HG02981 (cell line): ENCODE data around the gene KCNJ5.
"Not testable (repeated sequence)": the region's sequence is repeated elsewhere in the genome, so short reads cannot be mapped to it uniquely, and the experiment has no call there.

Experiments
- ATAC-seq: cut with Tn5 transposase; IDR thresholded peaks from one replicate; pipeline ENCODE4 v1.9.1; 2021; ENCODE audit warnings: mild to moderate bottlenecking, moderate library complexity; ENCODE audit not compliant: unreplicated experiment

KCNJ5 gene

GRCh38 chr11:128909438-128910125 is 18.4 kb downstream of the KCNJ5 start:
- ATAC-seq, result no peak

GRCh38 chr11:128910576-128910975 is 19.4 kb downstream of the KCNJ5 start:
- ATAC-seq, result no peak

- no peak for ATAC-seq
Measured at GRCh38 chr11:128911239-128911638, 20.1 kb downstream of the KCNJ5 start.

DNA sequence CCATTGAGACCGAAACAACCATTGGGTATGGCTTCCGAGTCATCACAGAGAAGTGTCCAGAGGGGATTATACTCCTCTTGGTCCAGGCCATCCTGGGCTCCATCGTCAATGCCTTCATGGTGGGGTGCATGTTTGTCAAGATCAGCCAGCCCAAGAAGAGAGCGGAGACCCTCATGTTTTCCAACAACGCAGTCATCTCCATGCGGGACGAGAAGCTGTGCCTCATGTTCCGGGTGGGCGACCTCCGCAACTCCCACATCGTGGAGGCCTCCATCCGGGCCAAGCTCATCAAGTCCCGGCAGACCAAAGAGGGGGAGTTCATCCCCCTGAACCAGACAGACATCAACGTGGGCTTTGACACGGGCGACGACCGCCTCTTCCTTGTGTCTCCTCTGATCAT is 20.5 kb downstream of the KCNJ5 start:
- no peak for ATAC-seq

DNA sequence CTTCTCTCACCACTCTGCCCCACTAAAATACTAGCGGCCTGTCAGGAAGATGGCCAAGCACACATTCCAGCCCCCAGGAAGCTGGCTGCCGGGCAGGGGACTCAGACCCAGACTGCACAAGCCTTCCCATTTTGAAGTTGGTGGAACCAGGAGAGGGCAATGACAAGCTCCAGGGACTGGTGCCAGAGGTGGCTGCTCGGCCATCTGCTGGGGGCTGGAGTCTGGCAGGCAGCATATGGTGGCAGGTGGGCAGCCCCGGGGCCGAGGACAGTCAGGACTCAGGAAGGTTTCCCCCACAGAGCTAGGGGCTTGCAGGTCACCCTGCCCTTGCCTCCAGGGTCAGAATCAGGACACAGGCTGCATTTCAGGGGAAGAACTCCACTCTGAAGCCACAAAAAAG is 22.6 kb downstream of the KCNJ5 start:
- ATAC-seq, result no peak

- ATAC-seq, result no peak
Measured at GRCh38 chr11:128914216-128915148, 23.3 kb downstream of the KCNJ5 start.

DNA sequence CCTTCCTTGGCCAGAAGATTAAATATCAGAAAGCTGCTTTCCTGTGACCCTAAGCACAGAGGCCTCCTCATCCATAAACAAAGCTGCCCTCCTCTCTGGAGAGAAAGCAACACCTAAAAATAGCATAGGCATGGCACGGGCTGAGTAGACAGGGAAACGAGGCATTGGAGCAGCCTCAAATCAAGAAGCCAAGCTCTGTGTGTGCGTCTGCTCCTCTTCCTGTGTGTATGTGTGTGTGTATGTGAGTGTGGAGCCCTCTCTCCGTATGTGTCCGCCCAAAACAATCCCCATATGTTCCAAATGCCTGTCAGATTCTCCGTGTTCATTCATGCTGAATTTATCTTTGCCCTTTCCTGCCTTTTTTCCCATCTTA is 24.0 kb downstream of the KCNJ5 start:
- ATAC-seq, result no peak

DNA sequence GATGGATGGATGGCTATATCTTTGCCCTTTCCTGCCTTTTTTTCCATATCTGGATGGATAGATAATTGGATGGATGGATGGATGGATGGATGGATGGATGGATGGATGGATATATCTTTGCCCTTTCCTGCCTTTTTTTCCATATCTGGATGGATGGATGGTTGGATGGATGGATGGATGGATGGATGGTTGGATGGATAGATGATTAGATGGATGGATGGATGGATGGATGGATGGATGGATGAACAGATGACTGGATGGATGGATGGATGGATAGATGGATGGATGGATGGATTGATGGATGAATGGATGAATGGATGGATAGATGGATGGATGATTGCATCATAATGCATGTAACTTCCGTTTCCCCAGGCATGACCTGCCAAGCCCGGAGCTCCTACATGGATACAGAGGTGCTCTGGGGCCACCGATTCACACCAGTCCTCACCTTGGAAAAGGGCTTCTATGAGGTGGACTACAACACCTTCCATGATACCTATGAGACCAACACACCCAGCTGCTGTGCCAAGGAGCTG is 24.9 kb downstream of the KCNJ5 start:
- ATAC-seq, result no peak

DNA sequence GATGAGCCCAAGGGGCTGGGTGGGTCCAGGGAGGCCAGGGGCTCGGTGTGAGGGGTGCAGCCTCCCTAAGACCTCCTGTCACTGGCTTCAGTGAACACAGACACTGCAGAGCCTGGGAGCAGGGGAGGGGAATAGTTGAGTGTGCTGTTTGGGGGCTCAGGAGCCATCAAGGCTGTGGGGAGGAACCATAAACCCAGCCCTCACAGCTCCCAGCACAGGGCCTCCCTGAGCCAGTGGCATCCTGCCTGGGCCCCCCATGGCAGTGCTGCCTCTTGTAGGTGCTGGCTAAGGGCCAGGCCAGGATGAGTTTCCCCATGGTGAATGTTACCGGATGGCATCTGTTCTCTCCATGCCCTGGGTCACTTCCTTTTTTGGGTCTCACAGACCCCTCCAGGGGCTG is 25.5 kb downstream of the KCNJ5 start:
- no peak for ATAC-seq

GRCh38 chr11:128917144-128917724 is 26.1 kb downstream of the KCNJ5 start:
- no peak for ATAC-seq

DNA sequence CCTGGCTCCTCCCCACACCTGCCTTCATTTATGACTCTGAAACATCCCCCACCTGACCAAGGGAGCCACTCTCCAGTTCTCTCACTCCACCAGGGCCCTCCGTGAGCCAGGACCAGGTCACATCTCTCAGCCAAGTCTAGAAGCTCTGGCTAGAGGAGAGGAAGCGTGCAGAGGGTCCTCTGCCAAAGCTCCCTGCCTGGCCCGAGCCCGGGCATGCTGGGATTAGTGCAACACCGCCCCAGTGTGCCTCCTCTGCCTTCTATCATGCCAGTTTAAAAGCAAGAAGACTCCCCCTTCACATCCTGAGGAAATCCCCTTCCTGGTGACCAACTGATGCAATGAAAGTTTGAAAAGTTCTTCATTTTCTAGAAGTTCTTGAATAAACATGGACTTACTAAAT is 28.1 kb downstream of the KCNJ5 start:
- ATAC-seq, result no peak

- ATAC-seq, result not testable (repeated sequence)
Measured at GRCh38 chr11:128919635-128920034, 28.5 kb downstream of the KCNJ5 start.

- ATAC-seq, result no peak
Measured at GRCh38 chr11:128920666-128921065, 29.5 kb downstream of the KCNJ5 start.

DNA sequence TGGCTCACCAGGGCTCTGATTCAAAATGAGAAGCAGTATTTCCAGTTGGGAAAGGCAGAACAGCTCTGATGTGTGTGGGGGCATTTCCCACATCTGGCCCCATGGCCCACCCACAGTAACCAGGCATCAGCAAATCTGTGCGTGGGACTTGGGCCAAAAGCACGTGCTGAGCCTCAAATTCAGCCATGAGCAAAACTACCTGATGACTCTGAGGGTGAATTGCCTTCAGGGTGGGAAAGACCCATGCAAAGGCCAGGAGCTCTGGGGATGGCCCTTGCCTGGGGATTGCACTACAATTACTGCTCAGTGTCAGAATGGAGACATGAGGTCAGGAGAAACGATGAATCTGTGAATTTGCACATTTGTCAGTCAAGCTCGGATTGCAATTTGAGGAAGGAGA is 30.6 kb downstream of the KCNJ5 start:
- ATAC-seq, result no peak

GRCh38 chr11:128924104-128924503 is 32.9 kb downstream of the KCNJ5 start:
- ATAC-seq, result no peak

- ATAC-seq, result no peak
Measured at GRCh38 chr11:128924510-128925249, 33.5 kb downstream of the KCNJ5 start.

- ATAC-seq, result no peak
Measured at GRCh38 chr11:128925250-128925600, 34.1 kb downstream of the KCNJ5 start.

DNA sequence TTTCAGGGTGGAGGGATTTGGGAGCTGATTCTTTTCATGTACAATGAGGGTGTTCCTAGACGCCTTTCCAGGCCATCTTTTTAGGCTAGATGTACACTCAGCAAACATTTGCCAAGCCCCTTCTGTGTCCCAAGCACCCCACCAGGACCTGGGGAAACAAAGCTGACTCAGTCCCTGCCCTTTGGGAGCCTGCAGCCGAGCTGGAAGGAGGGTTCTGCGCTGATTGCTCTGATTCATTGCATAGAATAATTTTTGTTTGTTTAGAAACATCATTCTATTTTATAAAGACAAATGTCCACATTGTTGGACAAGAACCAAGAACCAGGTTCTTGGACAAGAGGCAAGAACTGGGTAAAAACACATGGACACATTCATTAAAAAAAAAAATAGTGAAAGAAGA is 34.8 kb downstream of the KCNJ5 start:
- no peak for ATAC-seq

- no peak for ATAC-seq
Measured at GRCh38 chr11:128926437-128927107, 35.4 kb downstream of the KCNJ5 start.

DNA sequence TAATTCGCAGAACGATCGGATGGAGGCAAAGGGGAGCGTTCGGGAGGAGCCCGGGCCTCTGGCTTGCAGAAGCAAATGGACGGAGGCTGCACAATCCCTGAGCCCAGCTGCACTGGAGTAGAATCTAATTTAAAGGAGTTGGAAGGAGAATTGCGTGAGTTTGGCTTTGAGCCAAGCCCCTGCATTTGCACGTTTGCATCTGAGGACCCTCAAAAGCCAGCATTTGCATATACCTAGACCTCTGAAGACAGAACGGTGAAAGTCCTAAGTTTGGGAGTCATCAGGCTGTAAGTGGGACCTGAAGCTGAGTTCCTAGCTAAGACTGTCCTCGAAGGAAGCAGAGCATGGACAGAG is 35.9 kb downstream of the KCNJ5 start:
- ATAC-seq, result no peak
